Stomach (tissue), 4 donors: ENCODE data around the gene ACAA1.

ENCODE experiments used
- POLR2AphosphoS5 ChIP-seq, 3 donors: sonication (generic); formaldehyde crosslinking; IDR thresholded peaks; one replicate each; pipeline ENCODE4 v1.6.1; 2016; ENCODE audit warnings: antibody characterized with exemption in 3 of 3
- TF ChIP-seq, protein P1 (sequence below), 7 experiments: fragments of 450-650 bp in 4 of 7; fragments of 200-600 bp in 3 of 7; sonication (generic) in 3 of 7; IDR thresholded peaks; one replicate each; pipeline ENCODE4 v1.5.1; 2016 to 2019; ENCODE audit warnings: antibody characterized with exemption in 7 of 7, control low read depth in 2 of 7, mild to moderate bottlenecking in 1 of 7

DNA sequence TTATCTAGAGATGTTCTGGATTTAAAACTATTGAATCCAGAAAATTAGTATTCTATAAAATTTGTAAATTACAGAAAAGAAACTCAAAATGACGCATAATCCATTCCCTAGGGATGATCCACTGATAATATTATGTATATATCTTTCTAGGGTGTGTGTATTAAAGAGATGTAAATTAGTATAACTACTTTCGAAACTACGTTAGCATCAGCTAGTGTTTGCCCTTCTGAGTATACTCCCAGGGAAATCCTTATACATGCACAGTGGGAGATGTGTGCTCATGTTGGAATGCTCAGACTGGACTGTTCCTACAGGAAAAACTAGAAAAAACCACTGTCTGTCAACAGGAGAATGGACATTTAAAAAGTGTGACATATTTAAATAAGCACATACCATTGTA is 36.4 kb downstream of the ACAA1 start:
- TF ChIP-seq, protein P1, sequence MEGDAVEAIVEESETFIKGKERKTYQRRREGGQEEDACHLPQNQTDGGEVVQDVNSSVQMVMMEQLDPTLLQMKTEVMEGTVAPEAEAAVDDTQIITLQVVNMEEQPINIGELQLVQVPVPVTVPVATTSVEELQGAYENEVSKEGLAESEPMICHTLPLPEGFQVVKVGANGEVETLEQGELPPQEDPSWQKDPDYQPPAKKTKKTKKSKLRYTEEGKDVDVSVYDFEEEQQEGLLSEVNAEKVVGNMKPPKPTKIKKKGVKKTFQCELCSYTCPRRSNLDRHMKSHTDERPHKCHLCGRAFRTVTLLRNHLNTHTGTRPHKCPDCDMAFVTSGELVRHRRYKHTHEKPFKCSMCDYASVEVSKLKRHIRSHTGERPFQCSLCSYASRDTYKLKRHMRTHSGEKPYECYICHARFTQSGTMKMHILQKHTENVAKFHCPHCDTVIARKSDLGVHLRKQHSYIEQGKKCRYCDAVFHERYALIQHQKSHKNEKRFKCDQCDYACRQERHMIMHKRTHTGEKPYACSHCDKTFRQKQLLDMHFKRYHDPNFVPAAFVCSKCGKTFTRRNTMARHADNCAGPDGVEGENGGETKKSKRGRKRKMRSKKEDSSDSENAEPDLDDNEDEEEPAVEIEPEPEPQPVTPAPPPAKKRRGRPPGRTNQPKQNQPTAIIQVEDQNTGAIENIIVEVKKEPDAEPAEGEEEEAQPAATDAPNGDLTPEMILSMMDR (IDR thresholded peaks at IDR 0.05): no peak
- no peak for TF ChIP-seq POLR2AphosphoS5 (IDR thresholded peaks at IDR 0.05)
